ENCODE results near the gene HIP1.
"Not testable (repeated sequence)": the region's sequence is repeated elsewhere in the genome, so short reads cannot be mapped to it uniquely, and the experiment has no call there.

HIP1 gene

DNA sequence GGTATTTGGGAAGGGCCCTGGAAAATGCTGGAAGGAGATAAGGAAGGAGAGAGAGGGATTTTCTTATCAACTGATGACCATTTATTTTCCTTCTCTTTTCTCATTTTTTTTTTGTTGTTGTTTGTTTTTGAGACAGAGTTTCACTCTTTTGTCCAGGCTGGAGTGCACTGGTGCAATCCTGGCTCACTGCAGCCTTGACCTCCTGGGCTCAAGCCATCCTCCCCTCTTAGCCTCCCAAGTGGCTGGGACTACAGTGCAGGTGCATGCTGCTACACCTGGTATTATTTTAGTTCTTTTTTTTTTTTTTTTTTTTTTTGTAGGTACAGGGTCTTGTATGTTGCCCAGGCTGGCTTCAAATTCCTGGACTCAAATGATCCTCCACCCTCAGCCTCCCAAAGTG is 52.2 kb downstream of the HIP1 start:
- Histone ChIP-seq H3F3A (ENCODE audit: control insufficient read depth, insufficient read depth) (peaks cover 6% of the 10 kb centered on the region; the same call in 1 of the 2 replicates), H3K4me2 (ENCODE audit: low read length) (no peak overlapping the region), H3K27ac (ENCODE audit: low read depth, low read length) (no peak overlapping the region), H3K79me2 (ENCODE audit: control insufficient read depth, low read length) (no peaks in the 10 kb centered on the region), H3K9me3 (ENCODE audit: control insufficient read depth, insufficient read depth, low read length) (no peaks in the 10 kb centered on the region), H3K27me3 (ENCODE audit: control insufficient read depth, low read length) (peaks cover 37% of the 10 kb centered on the region), H3K9me2 (replicated peaks; ENCODE audit: control insufficient read depth, low read length) (no peaks in the 10 kb centered on the region), H4K20me1 (ENCODE audit: control insufficient read depth, insufficient read depth, low read depth, low read length) (no peaks in the 10 kb centered on the region), H3K4me3 (ENCODE audit: low read length) (no peak overlapping the region), H3K36me3 (ENCODE audit: control insufficient read depth, low read length) (no peaks in the 10 kb centered on the region), H3K4me1 (ENCODE audit: control insufficient read depth, low read length) (peaks cover 54% of the 10 kb centered on the region)
- TF ChIP-seq, protein P1, sequence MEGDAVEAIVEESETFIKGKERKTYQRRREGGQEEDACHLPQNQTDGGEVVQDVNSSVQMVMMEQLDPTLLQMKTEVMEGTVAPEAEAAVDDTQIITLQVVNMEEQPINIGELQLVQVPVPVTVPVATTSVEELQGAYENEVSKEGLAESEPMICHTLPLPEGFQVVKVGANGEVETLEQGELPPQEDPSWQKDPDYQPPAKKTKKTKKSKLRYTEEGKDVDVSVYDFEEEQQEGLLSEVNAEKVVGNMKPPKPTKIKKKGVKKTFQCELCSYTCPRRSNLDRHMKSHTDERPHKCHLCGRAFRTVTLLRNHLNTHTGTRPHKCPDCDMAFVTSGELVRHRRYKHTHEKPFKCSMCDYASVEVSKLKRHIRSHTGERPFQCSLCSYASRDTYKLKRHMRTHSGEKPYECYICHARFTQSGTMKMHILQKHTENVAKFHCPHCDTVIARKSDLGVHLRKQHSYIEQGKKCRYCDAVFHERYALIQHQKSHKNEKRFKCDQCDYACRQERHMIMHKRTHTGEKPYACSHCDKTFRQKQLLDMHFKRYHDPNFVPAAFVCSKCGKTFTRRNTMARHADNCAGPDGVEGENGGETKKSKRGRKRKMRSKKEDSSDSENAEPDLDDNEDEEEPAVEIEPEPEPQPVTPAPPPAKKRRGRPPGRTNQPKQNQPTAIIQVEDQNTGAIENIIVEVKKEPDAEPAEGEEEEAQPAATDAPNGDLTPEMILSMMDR (IDR thresholded peaks at IDR 0.05; ENCODE audit: low read depth, low read length, poor library complexity, severe bottlenecking), result no peak
- TF ChIP-seq EZH2phosphoT487 (IDR thresholded peaks at IDR 0.05; ENCODE audit: borderline replicate concordance, low read length), result no peak

GRCh38 chr7:75682052-75682451 is 56.7 kb downstream of the HIP1 start:
- H3F3A ChIP-seq (ENCODE audit: control insufficient read depth, insufficient read depth); H3K36me3 ChIP-seq (ENCODE audit: control insufficient read depth, low read length); H3K9me3 ChIP-seq (ENCODE audit: control insufficient read depth, insufficient read depth, low read length); H3K27ac ChIP-seq (ENCODE audit: low read depth, low read length); H3K4me2 ChIP-seq (ENCODE audit: low read length); H3K4me3 ChIP-seq (ENCODE audit: low read length); H4K20me1 ChIP-seq (ENCODE audit: control insufficient read depth, insufficient read depth, low read depth, low read length); H3K79me2 ChIP-seq (ENCODE audit: control insufficient read depth, low read length); H3K9me2 ChIP-seq (replicated peaks; ENCODE audit: control insufficient read depth, low read length): not testable (repeated sequence)
- H3K27me3 ChIP-seq (ENCODE audit: control insufficient read depth, low read length), result peaks cover 16% of the 10 kb centered on the region
- H3K4me1 ChIP-seq (ENCODE audit: control insufficient read depth, low read length), result peaks cover 15% of the 10 kb centered on the region

- H3K4me3 ChIP-seq (ENCODE audit: low read length), result no peak overlapping the region
- no peak overlapping the region for H3K4me2 ChIP-seq (ENCODE audit: low read length)
- H3K27me3 ChIP-seq (ENCODE audit: control insufficient read depth, low read length), result peaks cover 16% of the 10 kb centered on the region
- H3K4me1 ChIP-seq (ENCODE audit: control insufficient read depth, low read length), result peaks cover 12% of the 10 kb centered on the region
- TF ChIP-seq, protein P1 (IDR thresholded peaks at IDR 0.05; ENCODE audit: low read depth, low read length, poor library complexity, severe bottlenecking), result no peak
- TF ChIP-seq EZH2phosphoT487 (IDR thresholded peaks at IDR 0.05; ENCODE audit: borderline replicate concordance, low read length), result no peak
- H3K79me2 ChIP-seq (ENCODE audit: control insufficient read depth, low read length), result no peaks in the 10 kb centered on the region
- no peaks in the 10 kb centered on the region for H3K9me3 ChIP-seq (ENCODE audit: control insufficient read depth, insufficient read depth, low read length)
- no peaks in the 10 kb centered on the region for H3F3A ChIP-seq (ENCODE audit: control insufficient read depth, insufficient read depth)
- no peak overlapping the region for H3K27ac ChIP-seq (ENCODE audit: low read depth, low read length)
- no peaks in the 10 kb centered on the region for H3K9me2 ChIP-seq (replicated peaks; ENCODE audit: control insufficient read depth, low read length)
- H3K36me3 ChIP-seq (ENCODE audit: control insufficient read depth, low read length), result no peaks in the 10 kb centered on the region
- no peaks in the 10 kb centered on the region for H4K20me1 ChIP-seq (ENCODE audit: control insufficient read depth, insufficient read depth, low read depth, low read length)
These were observed 59.7 kb downstream of the HIP1 start for GRCh38 chr7:75679060-75679459.

GRCh38 chr7:75669579-75669978 is 69.2 kb downstream of the HIP1 start:
- peaks cover 15% of the 10 kb centered on the region; the same call in 1 of the 2 replicates for H3K27me3 ChIP-seq (ENCODE audit: control insufficient read depth, low read length)
- H3K36me3 ChIP-seq (ENCODE audit: control insufficient read depth, low read length), result no peaks in the 10 kb centered on the region
- no peaks in the 10 kb centered on the region for H3K79me2 ChIP-seq (ENCODE audit: control insufficient read depth, low read length)
- no peaks in the 10 kb centered on the region for H3F3A ChIP-seq (ENCODE audit: control insufficient read depth, insufficient read depth)
- peaks cover 11% of the 10 kb centered on the region for H3K4me1 ChIP-seq (ENCODE audit: control insufficient read depth, low read length)
- H3K9me3 ChIP-seq (ENCODE audit: control insufficient read depth, insufficient read depth, low read length), result no peaks in the 10 kb centered on the region
- H3K4me2 ChIP-seq (ENCODE audit: low read length), result no peak overlapping the region
- H3K4me3 ChIP-seq (ENCODE audit: low read length), result no peak overlapping the region
- TF ChIP-seq, protein P1 (IDR thresholded peaks at IDR 0.05; ENCODE audit: low read depth, low read length, poor library complexity, severe bottlenecking), result no peak
- TF ChIP-seq EZH2phosphoT487 (IDR thresholded peaks at IDR 0.05; ENCODE audit: borderline replicate concordance, low read length), result no peak
- H3K27ac ChIP-seq (ENCODE audit: low read depth, low read length), result no peak overlapping the region
- no peaks in the 10 kb centered on the region for H4K20me1 ChIP-seq (ENCODE audit: control insufficient read depth, insufficient read depth, low read depth, low read length)
- H3K9me2 ChIP-seq (replicated peaks; ENCODE audit: control insufficient read depth, low read length), result no peaks in the 10 kb centered on the region
